Naive thymus-derived CD4-positive, alpha-beta T cell (primary cell): Measurements from ENCODE around the gene CD24. TPM values are rescaled to one million over a fixed set of nuclear protein-coding genes. Genes with fewer than 3 reads are reported as not detected.

Experiments
- ATAC-seq: fragments of 150-1000 bp; cut with Tn5 transposase; 2 replicates; pipeline ENCODE4 v1.10.0; 2021; ENCODE audit warnings: mild to moderate bottlenecking, moderate library complexity
- CTCF ChIA-PET: fragments of 350-600 bp; sonication (Branson Sonifier 250); formaldehyde crosslinking; loops from one replicate; lab custom pipeline; 2021; ENCODE audit warnings: antibody characterized with exemption; lab: Charles Lee
- POLR2A ChIA-PET: fragments of 350-600 bp; sonication (Branson Sonifier 250); formaldehyde crosslinking; loops from one replicate; lab custom pipeline; 2021; ENCODE audit warnings: antibody characterized with exemption, inconsistent platforms; lab: Charles Lee
- DNase-seq, 9 donors: peaks; one replicate each; pipeline versions ENCODE4 v3.0.0 to v3.0.0-alpha.2; 2020 to 2022; ENCODE audit warnings: mixed read lengths in 1 of 9
- H3K27ac ChIP-seq: one replicate; pipeline ENCODE4 v1.7.0; 2013; ENCODE audit warnings: mild to moderate bottlenecking, low read depth, low read length, moderate library complexity
- H3K27me3 ChIP-seq, 2 donors: one replicate each; pipeline ENCODE4 v1.7.0; 2013; ENCODE audit warnings: low read length in 2 of 2, mild to moderate bottlenecking in 2 of 2, moderate library complexity in 2 of 2; ENCODE audit not compliant: control insufficient read depth in 2 of 2, insufficient read depth in 2 of 2
- H3K36me3 ChIP-seq, 3 experiments: 1 replicate in 2 of 3; 2 replicates in 1 of 3; pipeline ENCODE4 v1.7.0; 2013; ENCODE audit warnings: low read length in 3 of 3, mild to moderate bottlenecking in 3 of 3, moderate library complexity in 1 of 3; ENCODE audit not compliant: insufficient read depth in 3 of 3, control insufficient read depth in 2 of 3
- H3K4me1 ChIP-seq, 2 donors: one replicate each; pipeline ENCODE4 v1.7.0; 2013; ENCODE audit warnings: low read length in 2 of 2, mild to moderate bottlenecking in 2 of 2, moderate library complexity in 1 of 2; ENCODE audit not compliant: control insufficient read depth in 2 of 2, insufficient read depth in 2 of 2
- H3K4me3 ChIP-seq: 2 replicates; pipeline ENCODE4 v1.7.0; 2013; ENCODE audit warnings: mild to moderate bottlenecking, low read length
- H3K9me3 ChIP-seq, 3 experiments: 1 replicate in 2 of 3; 2 replicates in 1 of 3; pipeline ENCODE4 v1.7.0; 2013; ENCODE audit warnings: low read length in 3 of 3; ENCODE audit not compliant: control insufficient read depth in 2 of 3
- H3K27ac Mint-ChIP-seq, 9 donors: one replicate each; pipeline ENCODE4 v1.8.0; 2020 to 2022; ENCODE audit warnings: mixed read lengths in 9 of 9, mild to moderate bottlenecking in 8 of 9, moderate library complexity in 5 of 9, inconsistent platforms in 2 of 9
- H3K27me3 Mint-ChIP-seq, 5 donors: one replicate each; pipeline ENCODE4 v1.8.0; 2021 to 2022; ENCODE audit warnings: mixed read lengths in 5 of 5, mild to moderate bottlenecking in 1 of 5
- H3K36me3 Mint-ChIP-seq, 5 donors: one replicate each; pipeline ENCODE4 v1.8.0; 2020 to 2022; ENCODE audit warnings: mixed read lengths in 5 of 5, mild to moderate bottlenecking in 3 of 5, inconsistent platforms in 1 of 5
- H3K4me1 Mint-ChIP-seq, 7 donors: one replicate each; pipeline ENCODE4 v1.8.0; 2020 to 2022; ENCODE audit warnings: mixed read lengths in 7 of 7, mild to moderate bottlenecking in 3 of 7, inconsistent platforms in 1 of 7
- H3K4me3 Mint-ChIP-seq, 10 donors: one replicate each; pipeline ENCODE4 v1.8.0; 2020 to 2022; ENCODE audit warnings: mild to moderate bottlenecking in 10 of 10, mixed read lengths in 10 of 10, moderate library complexity in 6 of 10, inconsistent platforms in 2 of 10
- H3K9me3 Mint-ChIP-seq, 11 donors: one replicate each; pipeline ENCODE4 v1.8.0; 2020 to 2022; ENCODE audit warnings: mixed read lengths in 11 of 11, mild to moderate bottlenecking in 4 of 11, inconsistent platforms in 1 of 11, moderate library complexity in 1 of 11
- intact Hi-C, 2 donors: fragments of 100-400 bp; cut with micrococcal nuclease; formaldehyde crosslinking; loops; one replicate each; pipeline ENCODE4 v1.15.1; 2023
- polyA plus RNA-seq, 2 donors: library from polyadenylated mRNA; unstranded; fragments of 300-500 nt; fragmentation: Illumina TruSeq; gene quantifications; one replicate each; pipeline ENCODE4 v1.2.3, GENCODE V29; 2021
- total RNA-seq, 6 experiments: library from RNA in 5 of 6; stranded (reverse) in 5 of 6; gene quantifications; 1 replicate in 5 of 6; 2 replicates in 1 of 6; pipeline ENCODE4 v1.2.3 and lab custom pipeline; 2021 to 2026

Gene CD24
- total and polyA plus RNA-seq, 7 experiments from 2014 or later = 0.15 to 3.5 (median 0.42) TPM

GRCh38 chr6:106979435-106979884 lies 4.9 kb upstream of the CD24 start:
- H3K36me3 ChIP-seq = no peaks in the 10 kb centered on the region
- peaks cover 0 to 7% (median 3%) of the 10 kb centered on the region in 7 donors for H3K4me1 Mint-ChIP-seq
- H3K27me3 ChIP-seq = peaks cover 0 to 3% of the 10 kb centered on the region in 2 donors
- no peaks in the 10 kb centered on the region for H3K9me3 Mint-ChIP-seq
- H3K4me3 Mint-ChIP-seq = no peak overlapping the region
- no peaks in the 10 kb centered on the region for H3K36me3 Mint-ChIP-seq
- no peak overlapping the region for H3K27ac ChIP-seq
- peaks cover 28 to 56% (median 41%) of the 10 kb centered on the region in 5 donors for H3K27me3 Mint-ChIP-seq
- ChIA-PET CTCF (interaction anchor here (0.6 to 2.4 kb wide), 9 partner anchors 10 to 644 kb away, joined by 3 to 21 read pairs (median 3); no protein-coding TSS in a partner anchor), POLR2A (no interaction called here)
- no peak overlapping the region for H3K4me3 ChIP-seq
- no peak overlapping the region for H3K27ac Mint-ChIP-seq
- DNase-seq (peak; percentile 40 to 78 (median 62)), ATAC-seq (peak; percentile 87)
- intact Hi-C loops = loop anchor here (1.0 kb wide), 8 partner anchors 369 to 644 kb away; partner anchors contain the start of gene CRYBG1 (in 1 of the 2)
- H3K9me3 ChIP-seq = no peaks in the 10 kb centered on the region
- H3K4me1 ChIP-seq = no peaks in the 10 kb centered on the region

- H3K4me3 Mint-ChIP-seq = peak overlapping the region in 1 of 10 donors; percentile 36
- ChIA-PET CTCF (interaction anchor here (0.7 kb wide), 1 partner anchor 500 kb away, joined by 3 read pairs; no protein-coding TSS in a partner anchor), POLR2A (interaction anchor here (0.7 kb wide), 1 partner anchor 1051 kb away, joined by 3 read pairs; no protein-coding TSS in a partner anchor)
- H3K36me3 Mint-ChIP-seq = no peaks in the 10 kb centered on the region
- peaks cover 42 to 68% (median 56%) of the 10 kb centered on the region in 5 donors for H3K27me3 Mint-ChIP-seq
- no peak overlapping the region for H3K27ac ChIP-seq
- intact Hi-C loops = no loop called here
- H3K27me3 ChIP-seq = peaks cover 0 to 18% of the 10 kb centered on the region in 2 donors
- DNase-seq (no peak), ATAC-seq (no peak)
- H3K4me1 Mint-ChIP-seq = peaks cover 3 to 19% (median 9%) of the 10 kb centered on the region in 7 donors
- H3K27ac Mint-ChIP-seq = no peak overlapping the region
- no peaks in the 10 kb centered on the region for H3K36me3 ChIP-seq
- H3K9me3 ChIP-seq = no peaks in the 10 kb centered on the region
- no peak overlapping the region for H3K4me3 ChIP-seq
- no peaks in the 10 kb centered on the region for H3K9me3 Mint-ChIP-seq
- peaks cover 0 to 13% of the 10 kb centered on the region in 2 donors for H3K4me1 ChIP-seq
Measured at GRCh38 chr6:106977246-106977645, 2.7 kb upstream of the CD24 start.

GRCh38 chr6:106976270-106976669 lies 1.7 kb upstream of the CD24 start:
- no peak overlapping the region for H3K4me3 ChIP-seq
- H3K4me3 Mint-ChIP-seq = peak overlapping the region in 4 of 10 donors; percentile 23 to 77 (median 74)
- peaks cover 0 to 18% of the 10 kb centered on the region in 2 donors for H3K27me3 ChIP-seq
- ChIA-PET POLR2A (no interaction called here), CTCF (no interaction called here)
- H3K27ac Mint-ChIP-seq = no peak overlapping the region
- no peaks in the 10 kb centered on the region for H3K36me3 ChIP-seq
- H3K27ac ChIP-seq = no peak overlapping the region
- intact Hi-C loops = no loop called here
- H3K9me3 ChIP-seq = no peaks in the 10 kb centered on the region
- H3K36me3 Mint-ChIP-seq = no peaks in the 10 kb centered on the region
- ATAC-seq = no peak
- peaks cover 3 to 19% (median 9%) of the 10 kb centered on the region in 7 donors for H3K4me1 Mint-ChIP-seq
- H3K27me3 Mint-ChIP-seq = peaks cover 50 to 70% (median 64%) of the 10 kb centered on the region in 5 donors
- H3K9me3 Mint-ChIP-seq = no peaks in the 10 kb centered on the region
- peaks cover 0 to 13% of the 10 kb centered on the region in 2 donors for H3K4me1 ChIP-seq
- DNase-seq = no peak

- H3K27ac Mint-ChIP-seq = no peak overlapping the region
- CTCF ChIA-PET = no interaction called here
Measured at GRCh38 chr6:106975738-106976064, 1.2 kb upstream of the CD24 start.

GRCh38 chr6:106974999-106975737 lies 639 bp upstream of the CD24 start:
- Mint-ChIP-seq H3K4me1 (peaks cover 3 to 19% (median 9%) of the 10 kb centered on the region in 7 donors), H3K27me3 (peaks cover 51 to 67% (median 61%) of the 10 kb centered on the region in 5 donors), H3K27ac (no peak overlapping the region), H3K4me3 (peak overlapping the region in 7 of 10 donors; percentile 21 to 80 (median 70)), H3K9me3 (no peaks in the 10 kb centered on the region), H3K36me3 (no peaks in the 10 kb centered on the region)
- ChIA-PET POLR2A (no interaction called here), CTCF (no interaction called here)
- H3K9me3 ChIP-seq = no peaks in the 10 kb centered on the region
- peaks cover 0 to 13% of the 10 kb centered on the region in 2 donors for H3K4me1 ChIP-seq
- H3K36me3 ChIP-seq = no peaks in the 10 kb centered on the region
- peaks cover 0 to 18% of the 10 kb centered on the region in 2 donors for H3K27me3 ChIP-seq
- peak in 1 of 9 donors; percentile 37 for DNase-seq
- no peak overlapping the region for H3K4me3 ChIP-seq
- ATAC-seq = peak; percentile 41
- intact Hi-C loops = no loop called here
- H3K27ac ChIP-seq = no peak overlapping the region

More at GRCh38 chr6:106975738-106976064, 1.2 kb upstream of the CD24 start:
- H3K4me3 Mint-ChIP-seq = peak overlapping the region; percentile 28 to 80 (median 72)
- POLR2A ChIA-PET = no interaction called here
- intact Hi-C loops = no loop called here
- Histone ChIP-seq H3K4me3 (no peak overlapping the region), H3K36me3 (no peaks in the 10 kb centered on the region), H3K27me3 (peaks cover 0 to 18% of the 10 kb centered on the region in 2 donors), H3K27ac (no peak overlapping the region), H3K4me1 (peaks cover 0 to 13% of the 10 kb centered on the region in 2 donors), H3K9me3 (no peaks in the 10 kb centered on the region)
- no peaks in the 10 kb centered on the region for H3K36me3 Mint-ChIP-seq
- DNase-seq = no peak
- peaks cover 52 to 67% (median 63%) of the 10 kb centered on the region in 5 donors for H3K27me3 Mint-ChIP-seq
- H3K9me3 Mint-ChIP-seq = no peaks in the 10 kb centered on the region
- H3K4me1 Mint-ChIP-seq = peaks cover 3 to 19% (median 9%) of the 10 kb centered on the region in 7 donors
- no peak for ATAC-seq

- Histone ChIP-seq H3K4me1 (peaks cover 0 to 13% of the 10 kb centered on the region in 2 donors), H3K4me3 (no peak overlapping the region), H3K9me3 (no peaks in the 10 kb centered on the region), H3K36me3 (no peaks in the 10 kb centered on the region), H3K27me3 (peaks cover 0 to 18% of the 10 kb centered on the region in 2 donors), H3K27ac (no peak overlapping the region)
- ATAC-seq (peak; percentile 16), DNase-seq (no peak)
- Mint-ChIP-seq H3K36me3 (no peaks in the 10 kb centered on the region), H3K9me3 (no peaks in the 10 kb centered on the region), H3K4me1 (peaks cover 3 to 19% (median 7%) of the 10 kb centered on the region in 7 donors), H3K4me3 (peak overlapping the region; percentile 53 to 77 (median 68)), H3K27ac (no peak overlapping the region), H3K27me3 (peaks cover 54 to 68% (median 56%) of the 10 kb centered on the region in 5 donors)
- ChIA-PET CTCF (no interaction called here), POLR2A (interaction anchor here (0.6 kb wide), 1 partner anchor 1474 kb away, joined by 3 read pairs; no protein-coding TSS in a partner anchor)
- intact Hi-C loops = no loop called here
Measured at GRCh38 chr6:106973836-106974335, 643 bp downstream of the CD24 start.
